H9 (cell line): ENCODE measurements around the gene LEMD1. TPM values are rescaled to one million over a fixed set of nuclear protein-coding genes. Genes with fewer than 3 reads are reported as not detected.

Experiments
- DNase-seq: peaks from one replicate; pipeline ENCODE4 v3.0.0-alpha.2; 2017
- H2AFZ ChIP-seq: one replicate; pipeline ENCODE4 v1.6.1; 2013; ENCODE audit warnings: mild to moderate bottlenecking, low read length, control low read depth, moderate library complexity
- H2AK5ac ChIP-seq: 2 replicates; pipeline ENCODE4 v1.6.1; 2013; ENCODE audit warnings: low read length, control low read depth, mixed read lengths; ENCODE audit not compliant: insufficient read length
- H2BK120ac ChIP-seq: one replicate; pipeline ENCODE4 v1.6.1; 2013; ENCODE audit warnings: low read depth, mild to moderate bottlenecking, low read length, control low read depth, inconsistent platforms; ENCODE audit not compliant: poor library complexity, severe bottlenecking
- H2BK12ac ChIP-seq: 2 replicates; pipeline ENCODE4 v1.6.1; 2013; ENCODE audit warnings: low read length, control low read depth, mixed read lengths, low read depth; ENCODE audit not compliant: insufficient read length
- H2BK15ac ChIP-seq: 2 replicates; pipeline ENCODE4 v1.6.1; 2013; ENCODE audit warnings: low read depth, low read length, control low read depth
- H2BK20ac ChIP-seq: one replicate; pipeline ENCODE4 v1.6.1; 2013; ENCODE audit warnings: low read depth, mild to moderate bottlenecking, low read length, control low read depth, inconsistent platforms; ENCODE audit not compliant: poor library complexity, severe bottlenecking
- H2BK5ac ChIP-seq: 2 replicates; pipeline ENCODE4 v1.6.1; 2013; ENCODE audit warnings: low read length, control low read depth, mixed read lengths; ENCODE audit not compliant: insufficient read length
- H3K14ac ChIP-seq: 2 replicates; pipeline ENCODE4 v1.6.1; 2013; ENCODE audit warnings: low read length, control low read depth; ENCODE audit not compliant: insufficient read depth
- H3K18ac ChIP-seq: 2 replicates; pipeline ENCODE4 v1.6.1; 2013; ENCODE audit warnings: low read depth, mild to moderate bottlenecking, mixed read lengths, low read length, control low read depth; ENCODE audit not compliant: insufficient read length
- H3K23ac ChIP-seq: 2 replicates; pipeline ENCODE4 v1.6.1; 2013; ENCODE audit warnings: low read length, control low read depth, mixed read lengths, low read depth; ENCODE audit not compliant: insufficient read length
- H3K23me2 ChIP-seq: 2 replicates; pipeline ENCODE4 v1.6.1; 2013; ENCODE audit warnings: low read depth, mild to moderate bottlenecking, mixed read lengths, low read length, control low read depth; ENCODE audit not compliant: insufficient read length, poor library complexity, severe bottlenecking
- H3K27ac ChIP-seq: 2 replicates; pipeline ENCODE4 v1.5.1; 2013; ENCODE audit warnings: low read length, control low read depth, mixed read lengths, low read depth; ENCODE audit not compliant: insufficient read length
- H3K27me3 ChIP-seq: 2 replicates; pipeline ENCODE4 v1.6.1; 2013; ENCODE audit warnings: low read length, control low read depth, inconsistent platforms; ENCODE audit not compliant: insufficient read depth
- H3K4ac ChIP-seq: 2 replicates; pipeline ENCODE4 v1.6.1; 2013; ENCODE audit warnings: low read depth, mild to moderate bottlenecking, control low read depth, inconsistent platforms, low read length, moderate library complexity
- H3K4me1 ChIP-seq: 2 replicates; pipeline ENCODE4 v1.6.1; 2013; ENCODE audit warnings: low read length, control low read depth, inconsistent platforms; ENCODE audit not compliant: insufficient read depth
- H3K4me2 ChIP-seq: 2 replicates; pipeline ENCODE4 v1.6.1; 2013; ENCODE audit warnings: low read length, control low read depth, mixed read lengths; ENCODE audit not compliant: insufficient read length, insufficient read depth
- H3K56ac ChIP-seq: 2 replicates; pipeline ENCODE4 v1.6.1; 2013; ENCODE audit warnings: low read depth, mild to moderate bottlenecking, mixed read lengths, low read length, control low read depth; ENCODE audit not compliant: insufficient read length
- H3K79me1 ChIP-seq: 2 replicates; pipeline ENCODE4 v1.6.1; 2013; ENCODE audit warnings: low read depth, mild to moderate bottlenecking, moderate library complexity, low read length, control low read depth, inconsistent platforms; ENCODE audit not compliant: insufficient read depth, poor library complexity, severe bottlenecking
- H3K79me2 ChIP-seq: 2 replicates; pipeline ENCODE4 v1.6.1; 2013; ENCODE audit warnings: low read length, control low read depth, inconsistent platforms; ENCODE audit not compliant: insufficient read depth
- H3K9ac ChIP-seq: 2 replicates; pipeline ENCODE4 v1.6.1; 2013; ENCODE audit warnings: low read length, control low read depth, mixed read lengths; ENCODE audit not compliant: insufficient read length; ENCODE audit errors: extremely low read depth
- H3K9me3 ChIP-seq: one replicate; pipeline ENCODE4 v1.6.1; 2013; ENCODE audit warnings: low read depth, low read length, inconsistent platforms; ENCODE audit not compliant: control insufficient read depth
- H3T11ph ChIP-seq: one replicate; pipeline ENCODE4 v1.6.1; 2013; ENCODE audit warnings: mild to moderate bottlenecking, low read length, control low read depth, inconsistent platforms
- H4K20me1 ChIP-seq: one replicate; pipeline ENCODE4 v1.6.1; 2013; ENCODE audit not compliant: control insufficient read depth, insufficient read length, insufficient read depth
- H4K5ac ChIP-seq: 2 replicates; pipeline ENCODE4 v1.6.1; 2013; ENCODE audit warnings: low read depth, mild to moderate bottlenecking, mixed read lengths, low read length, control low read depth; ENCODE audit not compliant: insufficient read length
- H4K8ac ChIP-seq: replicated peaks from 2 replicates; pipeline ENCODE4 v1.6.1; 2013; ENCODE audit warnings: low read length, control low read depth, mixed read lengths, low read depth; ENCODE audit not compliant: insufficient read length
- H4K91ac ChIP-seq: 2 replicates; pipeline ENCODE4 v1.6.1; 2013; ENCODE audit warnings: low read depth, mild to moderate bottlenecking, moderate library complexity, mixed read lengths, low read length, control low read depth; ENCODE audit not compliant: insufficient read length
- H3K27ac Mint-ChIP-seq, 3 experiments: 2 replicates in 2 of 3; 3 replicates in 1 of 3; pipeline ENCODE4 v1.8.0; 2020 to 2021; ENCODE audit warnings: mixed read lengths in 3 of 3, mild to moderate bottlenecking in 1 of 3, moderate library complexity in 1 of 3
- H3K27me3 Mint-ChIP-seq: 2 replicates; pipeline ENCODE4 v1.8.0; 2021; ENCODE audit warnings: low read depth, mild to moderate bottlenecking, moderate library complexity, mixed read lengths
- H3K36me3 Mint-ChIP-seq, 3 experiments: 2 replicates in 2 of 3; 3 replicates in 1 of 3; pipeline ENCODE4 v1.8.0; 2020 to 2021; ENCODE audit warnings: low read depth in 3 of 3, mixed read lengths in 3 of 3; ENCODE audit not compliant: insufficient read depth in 1 of 3
- H3K4me1 Mint-ChIP-seq, 2 experiments: 2 replicates each; pipeline ENCODE4 v1.8.0; 2020; ENCODE audit warnings: mixed read lengths in 2 of 2
- H3K4me3 Mint-ChIP-seq, 2 experiments: 2 replicates in 1 of 2; 3 replicates in 1 of 2; pipeline ENCODE4 v1.8.0; 2020 to 2021; ENCODE audit warnings: mild to moderate bottlenecking in 2 of 2, mixed read lengths in 2 of 2, moderate library complexity in 1 of 2
- H3K9me3 Mint-ChIP-seq, 2 experiments: 2 replicates in 1 of 2; 3 replicates in 1 of 2; pipeline ENCODE4 v1.8.0; 2020; ENCODE audit warnings: mild to moderate bottlenecking in 2 of 2, mixed read lengths in 2 of 2, moderate library complexity in 1 of 2
- CTCF ChIP-seq: fragments of 200-600 bp; sonication (generic); conservative IDR thresholded peaks from 3 replicates; pipeline ENCODE4 v1.8.0; 2021; ENCODE audit warnings: antibody characterized with exemption, mild to moderate bottlenecking
- WGBS: extraction: QIAGEN DNeasy Blood & Tissue Kit; methylation state at CpG from one replicate; pipeline ENCODE4 v1.1.7; 2013; ENCODE audit warnings: missing lambda C conversion rate, low lambda C conversion rate, mixed read lengths; ENCODE audit not compliant: insufficient read length; ENCODE audit errors: extremely low coverage; 5-methylcytosine and 5-hydroxymethylcytosine counted together
- total RNA-seq: library from RNA; stranded (reverse); gene quantifications from 2 replicates; pipeline ENCODE4 v1.2.1, GENCODE V29; 2021

Gene LEMD1
- total RNA-seq, 1 experiment from 2014 or later: 11.8 TPM

GRCh38 chr1:205424901-205425600, 3.2 kb upstream of the LEMD1 start:
- peaks cover 54% of the 10 kb centered on the region for H3K27me3 Mint-ChIP-seq
- H3K27ac ChIP-seq: no peak overlapping the region

More at GRCh38 chr1:205424901-205425600, 3.2 kb upstream of the LEMD1 start:
- no peak overlapping the region for H2BK15ac ChIP-seq
- no peak overlapping the region for H3K23ac ChIP-seq
- Mint-ChIP-seq H3K4me1 (peaks cover 25 to 47% of the 10 kb centered on the region in 2 experiments), H3K9me3 (no peaks in the 10 kb centered on the region), H3K4me3 (no peak overlapping the region), H3K27ac (no peak overlapping the region), H3K36me3 (peaks cover 0 to 2% (median 0%) of the 10 kb centered on the region in 3 experiments; a peak in 1 of 7 replicates)
- H2BK20ac ChIP-seq: no peak overlapping the region
- H3K4ac ChIP-seq: no peak overlapping the region
- WGBS: no CpG with 5 or more reads among the region's 8 CpGs
- no peak overlapping the region for H2AFZ ChIP-seq
- no peak overlapping the region; the same call in 1 of the 2 replicates for H3K14ac ChIP-seq
- H2BK12ac ChIP-seq: no peak overlapping the region
- H3K23me2 ChIP-seq: no peaks in the 10 kb centered on the region
- no peak overlapping the region for H3K4me2 ChIP-seq
- no peak overlapping the region for H4K8ac ChIP-seq
- no peaks in the 10 kb centered on the region for H4K20me1 ChIP-seq
- H3K9ac ChIP-seq: no peak overlapping the region
- H3K79me2 ChIP-seq: no peaks in the 10 kb centered on the region
- no peaks in the 10 kb centered on the region for H3K9me3 ChIP-seq
- H3K4me1 ChIP-seq: no peaks in the 10 kb centered on the region
- no peak overlapping the region for H2BK120ac ChIP-seq
- H2BK5ac ChIP-seq: no peak overlapping the region
- no peak for TF ChIP-seq CTCF
- no peaks in the 10 kb centered on the region for H3K79me1 ChIP-seq
- DNase-seq: no peak
- H3K56ac ChIP-seq: no peak overlapping the region
- no peak overlapping the region for H4K5ac ChIP-seq
- H2AK5ac ChIP-seq: no peak overlapping the region
- no peak overlapping the region for H3K18ac ChIP-seq
- H3K27me3 ChIP-seq: no peaks in the 10 kb centered on the region; the same call in 1 of the 2 replicates
- no peak overlapping the region for H3T11ph ChIP-seq
- no peak overlapping the region for H4K91ac ChIP-seq
